Endodermal cell (in vitro differentiated cells): ENCODE data around the gene KIAA0232. TPM values are rescaled to one million over a fixed set of nuclear protein-coding genes. Genes with fewer than 3 reads are reported as not detected.
"Not testable (repeated sequence)": the region's sequence is repeated elsewhere in the genome, so short reads cannot be mapped to it uniquely, and the experiment has no call there.

Experiments used
- DNase-seq: peaks from one replicate; pipeline ENCODE4 v3.0.0-alpha.2; 2017
- H3K27ac ChIP-seq: 2 replicates; pipeline ENCODE4 v1.5.1; 2013; ENCODE audit warnings: mild to moderate bottlenecking, low read depth, low read length, moderate library complexity
- H3K27me3 ChIP-seq: 2 replicates; pipeline ENCODE4 v1.6.1; 2013; ENCODE audit warnings: mild to moderate bottlenecking, low read length, moderate library complexity; ENCODE audit not compliant: insufficient read depth, control insufficient read depth, poor library complexity, severe bottlenecking
- H3K36me3 ChIP-seq: 2 replicates; pipeline ENCODE4 v1.7.0; 2013; ENCODE audit warnings: mild to moderate bottlenecking, low read length, moderate library complexity; ENCODE audit not compliant: control insufficient read depth, insufficient read depth
- H3K4me1 ChIP-seq: one replicate; pipeline ENCODE4 v1.7.0; 2013; ENCODE audit warnings: low read length; ENCODE audit not compliant: control insufficient read depth, insufficient read depth
- H3K4me3 ChIP-seq: 2 replicates; pipeline ENCODE4 v1.5.1; 2013; ENCODE audit warnings: mild to moderate bottlenecking, low read length, moderate library complexity
- H3K9ac ChIP-seq: 2 replicates; pipeline ENCODE4 v1.6.1; 2013; ENCODE audit warnings: mild to moderate bottlenecking, low read length, moderate library complexity; ENCODE audit not compliant: poor library complexity, severe bottlenecking; ENCODE audit errors: extremely low read depth
- H3K9me3 ChIP-seq: 2 replicates; pipeline ENCODE4 v1.6.1; 2013; ENCODE audit warnings: mild to moderate bottlenecking, low read length, moderate library complexity; ENCODE audit not compliant: control insufficient read depth
- H3K27ac Mint-ChIP-seq: 2 replicates; pipeline ENCODE4 v1.8.0; 2020; ENCODE audit warnings: mixed read lengths
- H3K27me3 Mint-ChIP-seq: 2 replicates; pipeline ENCODE4 v1.8.0; 2021; ENCODE audit warnings: mild to moderate bottlenecking, mixed read lengths; ENCODE audit not compliant: insufficient read depth
- H3K36me3 Mint-ChIP-seq: 2 replicates; pipeline ENCODE4 v1.8.0; 2020; ENCODE audit warnings: low read depth, mixed read lengths
- H3K4me1 Mint-ChIP-seq: 2 replicates; pipeline ENCODE4 v1.8.0; 2020; ENCODE audit warnings: mixed read lengths
- H3K4me3 Mint-ChIP-seq: 2 replicates; pipeline ENCODE4 v1.8.0; 2020; ENCODE audit warnings: mild to moderate bottlenecking, moderate library complexity, mixed read lengths
- H3K9me3 Mint-ChIP-seq: 2 replicates; pipeline ENCODE4 v1.8.0; 2020; ENCODE audit warnings: mild to moderate bottlenecking, mixed read lengths
- CTCF ChIP-seq: fragments of 200-600 bp; sonication (generic); conservative IDR thresholded peaks from 2 replicates; pipeline ENCODE4 v1.5.0; 2021; ENCODE audit warnings: antibody characterized with exemption, mild to moderate bottlenecking
- WGBS, 2 experiments: methylation state at CpG; one replicate each; pipeline versions ENCODE4 v1.1.5 to v1.1.7; 2013; ENCODE audit warnings: missing lambda C conversion rate in 2 of 2, mixed read lengths in 1 of 2; ENCODE audit not compliant: insufficient coverage in 1 of 2, insufficient read length in 1 of 2; 5-methylcytosine and 5-hydroxymethylcytosine counted together
- total RNA-seq, 2 donors: library from RNA; stranded (reverse); fragmentation: NEBNext Ultra II Directional in 1 of 2; extraction: Animal tissue kit (Norgen Biotek cat#: 25700) in 1 of 2; gene quantifications; 2 replicates in 1 of 2; 3 replicates in 1 of 2; pipeline ENCODE4 v1.2.1, GENCODE V29; 2021

The KIAA0232 gene
- total RNA-seq, 2 donors from 2014 or later, result 32.9 to 43.5 TPM

- peaks cover 50% of the 10 kb centered on the region for H3K36me3 Mint-ChIP-seq
- H3K9me3 Mint-ChIP-seq, result peaks cover 4% of the 10 kb centered on the region
- no peaks in the 10 kb centered on the region for H3K27me3 ChIP-seq
- no peak overlapping the region for H3K4me3 ChIP-seq
- TF ChIP-seq CTCF, result no peak
- peaks cover 5% of the 10 kb centered on the region for H3K9me3 ChIP-seq
- no peak overlapping the region for H3K27ac Mint-ChIP-seq
- no peak overlapping the region for H3K27ac ChIP-seq
- no peak for DNase-seq
- H3K9ac ChIP-seq, result no peak overlapping the region
- H3K4me1 ChIP-seq, result peaks cover 3% of the 10 kb centered on the region
- H3K27me3 Mint-ChIP-seq, result no peaks in the 10 kb centered on the region
- WGBS, 2 experiments, result 76 to 83% methylated on average over 8 to 9 of the region's 9 CpGs
- peaks cover 16% of the 10 kb centered on the region for H3K4me1 Mint-ChIP-seq
- H3K4me3 Mint-ChIP-seq, result no peak overlapping the region
- peaks cover 50% of the 10 kb centered on the region for H3K36me3 ChIP-seq
Measured at GRCh38 chr4:6826781-6827508, 44.4 kb downstream of the KIAA0232 start.

GRCh38 chr4:6829086-6829485, 46.6 kb downstream of the KIAA0232 start:
- Histone ChIP-seq H3K27ac (no peak overlapping the region), H3K4me1 (peaks cover 3% of the 10 kb centered on the region), H3K27me3 (no peaks in the 10 kb centered on the region), H3K9ac (no peak overlapping the region), H3K4me3 (no peak overlapping the region), H3K9me3 (no peaks in the 10 kb centered on the region), H3K36me3 (peaks cover 65% of the 10 kb centered on the region)
- 91 to 100% methylated on average over 4 to 5 of the region's 5 CpGs for WGBS, 2 experiments
- Mint-ChIP-seq H3K4me1 (peaks cover 16% of the 10 kb centered on the region), H3K27ac (no peak overlapping the region), H3K9me3 (no peaks in the 10 kb centered on the region), H3K27me3 (no peaks in the 10 kb centered on the region), H3K36me3 (peaks cover 69% of the 10 kb centered on the region), H3K4me3 (no peak overlapping the region)
- no peak for DNase-seq
- TF ChIP-seq CTCF, result no peak

DNA sequence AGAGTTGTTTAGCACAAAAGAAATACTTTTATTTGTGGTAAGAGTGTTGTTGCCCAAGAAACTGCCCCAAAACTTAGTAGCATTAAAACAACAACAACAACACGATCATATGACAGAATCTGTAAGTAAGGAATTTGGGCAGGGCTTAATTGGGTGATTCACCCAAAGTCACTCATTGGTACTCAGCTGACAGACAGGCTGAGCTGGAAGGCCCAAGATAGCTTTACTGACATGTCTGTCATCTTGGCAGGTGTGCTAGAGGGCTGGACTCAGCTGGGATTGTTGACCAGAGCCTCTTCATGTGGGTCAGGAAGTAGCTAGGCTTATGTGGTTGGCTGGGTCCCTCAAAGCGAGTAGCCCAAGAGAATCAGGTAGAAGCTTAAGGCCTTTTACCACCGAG, 52.3 kb downstream of the KIAA0232 start:
- H3K36me3 ChIP-seq, result peaks cover 50% of the 10 kb centered on the region
- H3K27me3 Mint-ChIP-seq, result no peaks in the 10 kb centered on the region
- peaks cover 7% of the 10 kb centered on the region for H3K9me3 ChIP-seq
- peaks cover 70% of the 10 kb centered on the region for H3K36me3 Mint-ChIP-seq
- H3K4me1 ChIP-seq, result no peaks in the 10 kb centered on the region
- no peaks in the 10 kb centered on the region for H3K27me3 ChIP-seq
- peaks cover 6% of the 10 kb centered on the region for H3K4me1 Mint-ChIP-seq
- no peak for DNase-seq
- no peak overlapping the region for H3K27ac ChIP-seq
- H3K4me3 Mint-ChIP-seq, result no peak overlapping the region
- peak overlapping the region; percentile 10 for H3K27ac Mint-ChIP-seq
- peaks cover 33% of the 10 kb centered on the region for H3K9me3 Mint-ChIP-seq
- H3K4me3 ChIP-seq, result no peak overlapping the region
- no peak overlapping the region for H3K9ac ChIP-seq
- no peak for TF ChIP-seq CTCF
- 95% methylated on average over 3 of the region's 3 CpGs; no CpG with 5 or more reads in 1 of the 2 experiments for WGBS, 2 experiments

DNA sequence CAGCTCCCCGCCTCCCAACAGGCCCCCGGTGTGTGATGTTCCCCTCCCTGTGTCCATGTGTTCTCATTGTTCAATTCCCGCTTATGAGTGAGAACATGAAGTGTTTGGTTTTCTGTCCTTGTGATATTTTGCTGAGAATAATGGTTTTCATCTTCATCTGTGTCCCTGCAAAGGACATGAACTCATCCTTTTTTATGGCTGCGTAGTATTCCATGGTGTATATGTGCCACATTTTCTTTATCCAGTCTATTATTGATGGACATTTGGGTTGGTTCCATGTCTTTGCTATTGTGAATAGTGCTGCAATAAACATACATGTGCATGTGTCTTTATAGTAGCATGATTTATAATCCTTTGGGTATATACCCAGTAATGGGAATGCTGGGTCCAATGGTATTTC, 53.1 kb downstream of the KIAA0232 start:
- not testable (repeated sequence) for H3K9me3 ChIP-seq, H3K27ac ChIP-seq, H3K4me3 ChIP-seq, H3K4me1 ChIP-seq, H3K4me3 Mint-ChIP-seq, H3K27me3 Mint-ChIP-seq, H3K9ac ChIP-seq, H3K27me3 ChIP-seq, DNase-seq, H3K27ac Mint-ChIP-seq
- 94% methylated on average over 4 of the region's 4 CpGs; no CpG with 5 or more reads in 1 of the 2 experiments for WGBS, 2 experiments
- H3K36me3 ChIP-seq, result peaks cover 43% of the 10 kb centered on the region
- H3K36me3 Mint-ChIP-seq, result peaks cover 65% of the 10 kb centered on the region
- H3K9me3 Mint-ChIP-seq, result peaks cover 33% of the 10 kb centered on the region
- peaks cover 12% of the 10 kb centered on the region for H3K4me1 Mint-ChIP-seq

DNA sequence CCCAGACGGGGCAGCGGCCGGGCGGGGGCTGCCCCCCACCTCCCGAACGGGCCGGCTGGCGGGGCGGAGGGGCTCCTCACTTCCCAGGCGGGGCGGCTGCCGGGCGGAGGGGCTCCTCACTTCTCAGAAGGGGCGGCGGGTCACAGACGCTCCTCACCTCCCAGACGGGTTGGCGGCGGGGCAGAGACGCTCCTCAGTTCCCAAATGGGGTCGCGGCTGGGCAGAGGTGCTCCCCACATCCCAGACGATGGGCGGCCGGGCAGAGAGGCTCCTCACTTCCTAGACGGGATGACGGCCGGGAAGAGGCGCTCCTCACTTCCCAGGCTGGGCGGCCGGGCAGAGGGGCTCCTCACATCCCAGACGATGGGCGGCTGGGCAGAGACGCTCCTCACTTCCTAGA, 54.6 kb downstream of the KIAA0232 start:
- peaks cover 33% of the 10 kb centered on the region for H3K9me3 Mint-ChIP-seq
- H3K9me3 ChIP-seq, H3K4me3 Mint-ChIP-seq, H3K9ac ChIP-seq, H3K27ac Mint-ChIP-seq, H3K4me3 ChIP-seq, H3K27me3 ChIP-seq, H3K27ac ChIP-seq, H3K4me1 ChIP-seq, H3K27me3 Mint-ChIP-seq, DNase-seq: not testable (repeated sequence)
- WGBS, 2 experiments, result 96 to 97% methylated on average over 10 to 34 of the region's 34 CpGs
- peaks cover 57% of the 10 kb centered on the region for H3K36me3 Mint-ChIP-seq
- H3K4me1 Mint-ChIP-seq, result peaks cover 12% of the 10 kb centered on the region
- H3K36me3 ChIP-seq, result peaks cover 31% of the 10 kb centered on the region
